Muscle of arm (tissue), 12 donors: ENCODE measurements around the gene MYO6. TPM values are rescaled to one million over a fixed set of nuclear protein-coding genes. Genes with fewer than 3 reads are reported as not detected.

ENCODE experiments used
- DNase-seq: peaks from one replicate; pipeline ENCODE4 v3.0.0-alpha.2; 2013
- polyA plus RNA-seq, 12 donors: library from polyadenylated mRNA; unstranded; fragments of 120-200 nt; gene quantifications; one replicate each; pipeline ENCODE4 v1.2.1, GENCODE V29; 2013; ENCODE audit not compliant: insufficient read length in 12 of 12

The MYO6 gene
- polyA plus RNA-seq, 12 donors, result 6.4 to 25.1 (median 7.7) TPM; not detected in 1

- no peak for DNase-seq
Measured at GRCh38 chr6:75946146-75946831, 197.2 kb downstream of the MYO6 start.

GRCh38 chr6:75947935-75948334 lies 198.9 kb downstream of the MYO6 start:
- DNase-seq, result no peak

- no peak for DNase-seq
Measured at GRCh38 chr6:75952128-75952527, 203.1 kb downstream of the MYO6 start.

GRCh38 chr6:75963569-75963968 lies 214.5 kb downstream of the MYO6 start:
- DNase-seq, result no peak

- DNase-seq, result no peak
Measured at GRCh38 chr6:75968143-75968542, 219.1 kb downstream of the MYO6 start.

Other genes with a start within 250 kb of the MYO6 start
- 100 to 1,000 TPM in 3 of 12 donors, 10 to 100 TPM in 8, not detected in 1; 62.4 to 119 (median 89.2) TPM for gene SENP6, start 147.4 kb upstream of the MYO6 start, polyA plus RNA-seq